ENCODE results near the gene SOAT1.
A peak's percentile ranks its signal among the peaks of the same experiment; 100 is the strongest.
"Not testable (repeated sequence)": the region's sequence is repeated elsewhere in the genome, so short reads cannot be mapped to it uniquely, and the experiment has no call there.

The SOAT1 gene

DNA sequence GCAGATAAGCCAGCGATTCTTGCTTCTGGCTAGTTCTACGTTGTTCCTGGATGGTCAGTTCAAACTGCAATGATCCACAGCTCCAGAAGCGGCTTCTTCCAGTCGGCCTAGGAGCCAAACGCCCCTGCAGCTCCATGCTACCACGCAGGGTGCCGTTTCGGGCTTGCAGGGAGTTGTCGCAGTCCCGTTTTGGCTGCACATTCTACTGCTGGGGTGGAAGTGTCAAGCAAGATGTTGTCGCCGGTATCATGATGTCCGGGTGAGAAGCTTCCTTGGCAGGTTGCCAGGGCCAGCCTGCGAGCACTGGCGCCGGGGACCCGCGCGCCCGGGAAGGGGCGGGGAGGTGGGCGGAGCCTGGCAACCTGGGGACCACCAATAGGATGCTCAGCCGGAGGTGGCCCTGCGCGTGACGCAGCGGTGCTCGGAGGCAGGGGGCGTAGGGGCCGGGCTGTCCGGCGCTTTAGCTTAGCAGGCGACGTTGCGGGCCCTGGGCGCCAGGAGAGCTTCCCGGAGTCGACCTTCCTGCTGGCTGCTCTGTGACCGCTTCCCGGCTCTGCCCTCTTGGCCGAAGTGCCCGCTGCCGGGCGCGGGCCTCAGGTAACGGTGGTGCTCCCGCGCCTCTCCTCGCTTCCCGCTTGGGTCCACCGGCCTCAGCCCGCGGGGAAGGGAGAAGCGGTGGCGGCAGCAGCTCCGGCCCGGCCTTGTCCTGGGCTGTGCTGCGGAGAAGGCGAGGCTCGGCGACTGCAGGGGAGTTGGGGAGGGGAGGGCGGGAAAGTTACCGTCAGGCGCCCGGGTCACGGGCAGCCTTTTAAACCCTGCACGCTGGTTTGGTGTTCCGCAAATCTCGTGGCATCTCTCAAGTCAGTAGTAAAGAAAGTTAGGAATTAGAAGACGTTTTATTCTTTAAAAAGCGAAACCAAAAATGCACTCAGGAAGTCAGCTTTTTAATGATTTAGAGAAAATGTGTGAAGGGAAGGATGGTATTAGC lies at the start of gene SOAT1:
Gene SOAT1 (plus strand): TSS at position 458 of the 988 bp plus-strand sequence. CDS start 8,888 bp downstream, outside the sequence.
- peak; percentile 92 for DNase-seq

DNA sequence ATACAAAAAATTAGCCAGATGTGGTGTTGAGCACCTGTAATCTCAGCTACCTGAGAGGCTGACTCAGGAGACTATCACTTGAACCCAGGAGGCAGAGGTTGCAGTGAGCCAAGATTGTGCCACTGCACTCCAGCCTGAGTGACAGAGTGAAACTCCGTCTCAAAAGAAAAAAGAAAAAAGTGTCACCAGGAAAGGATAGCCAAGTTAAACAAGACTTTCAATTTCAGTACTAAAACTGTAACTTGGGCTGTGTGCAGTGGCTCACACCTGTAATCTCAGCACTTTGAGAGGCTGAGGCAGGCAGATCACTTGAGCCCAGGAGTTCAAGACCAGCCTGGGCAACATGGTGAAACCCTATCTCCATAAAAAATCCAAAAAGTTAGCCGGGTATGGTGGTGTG lies 48.2 kb upstream of the SOAT1 start:
- not testable (repeated sequence) for DNase-seq

DNA sequence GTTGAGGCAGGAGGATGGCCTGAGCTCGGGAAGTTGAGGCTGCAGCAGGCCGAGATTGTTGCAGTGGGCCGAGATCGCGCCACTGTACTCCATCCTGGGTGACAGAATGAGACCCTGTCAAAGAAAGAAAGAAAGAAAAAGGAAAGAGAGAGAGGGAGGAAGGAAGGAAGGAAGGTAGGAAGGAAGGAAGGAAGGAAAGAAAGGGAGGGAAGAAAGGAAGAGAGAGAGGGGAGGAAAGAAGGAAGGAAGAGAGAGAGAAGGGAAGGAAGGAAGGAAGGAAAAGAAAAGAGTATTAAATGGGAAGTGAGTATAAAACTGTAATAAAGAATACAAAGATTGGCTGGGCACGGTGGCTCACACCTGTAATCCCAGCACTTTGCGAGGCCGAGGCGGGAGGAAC lies 45.7 kb upstream of the SOAT1 start:
- no peak for DNase-seq

DNA sequence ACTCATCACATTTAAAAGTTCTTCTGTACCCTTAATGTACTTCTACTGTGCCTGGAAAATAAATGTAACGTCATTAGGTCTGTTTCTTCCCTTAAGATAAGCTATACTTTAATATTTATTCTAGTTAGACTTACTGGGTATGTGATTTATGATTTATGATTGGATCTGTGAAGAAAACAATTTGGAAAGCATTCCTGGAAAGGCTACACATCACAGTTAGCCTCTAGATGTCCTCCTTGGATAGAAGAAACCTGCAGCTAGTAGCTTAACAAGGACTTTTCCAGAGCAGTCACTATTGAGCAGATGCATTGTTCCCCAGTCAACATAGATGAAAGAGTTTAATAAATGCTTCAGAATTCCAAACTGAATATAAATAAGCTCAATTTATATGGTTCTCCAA lies 41.9 kb upstream of the SOAT1 start:
- DNase-seq: peak; percentile 4

DNA sequence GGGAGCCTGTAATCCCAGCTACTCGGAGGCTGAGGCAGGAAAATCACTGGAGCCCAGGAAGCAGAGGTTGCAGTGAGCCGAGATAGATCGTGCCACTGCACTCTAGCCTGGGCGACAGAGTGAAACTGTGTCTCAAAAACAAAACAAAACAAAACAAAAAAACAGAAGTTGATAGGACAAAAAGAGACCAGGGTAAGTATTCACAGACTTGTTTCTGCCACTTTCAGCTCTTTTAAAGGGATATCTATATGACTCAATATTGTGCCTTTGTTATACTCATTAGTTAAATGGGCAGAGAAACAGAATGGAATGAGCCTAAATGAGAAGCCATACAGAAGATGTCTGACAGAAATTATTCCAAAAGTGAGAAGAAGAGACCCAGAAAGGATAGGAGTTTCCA lies 41.0 kb upstream of the SOAT1 start:
- DNase-seq: no peak

DNA sequence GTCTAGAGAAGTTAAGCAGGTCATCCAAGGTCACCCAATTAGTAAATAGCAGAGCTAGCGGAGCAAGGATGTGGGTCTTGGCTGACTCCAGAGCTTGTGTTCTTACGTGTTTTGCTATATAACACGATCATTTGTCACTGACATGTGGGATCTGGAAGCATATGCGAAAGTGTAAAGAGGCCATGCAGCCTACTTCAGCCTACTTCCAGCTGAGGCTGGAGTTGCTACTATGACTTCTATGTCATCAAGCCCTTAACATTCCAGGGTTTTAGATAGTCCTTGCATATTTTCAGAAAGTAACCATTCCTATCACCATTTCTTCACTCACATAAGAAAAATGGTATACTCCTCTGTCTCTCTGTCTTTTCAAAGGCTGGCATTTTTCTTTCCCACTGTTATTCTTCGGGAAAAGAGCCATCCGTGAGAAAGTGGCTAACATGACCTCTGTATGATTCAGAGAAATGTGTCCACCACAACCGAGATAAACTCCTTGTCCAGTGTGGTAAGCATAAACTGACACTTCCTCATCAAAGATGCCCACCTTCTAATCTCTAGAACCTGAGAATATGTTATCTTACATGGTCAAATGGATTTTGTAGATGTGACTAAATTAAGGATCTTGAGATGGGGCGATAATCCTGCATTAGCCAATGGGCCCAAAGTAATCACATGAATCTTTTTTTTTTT lies 40.2 kb upstream of the SOAT1 start:
- no peak for DNase-seq

DNA sequence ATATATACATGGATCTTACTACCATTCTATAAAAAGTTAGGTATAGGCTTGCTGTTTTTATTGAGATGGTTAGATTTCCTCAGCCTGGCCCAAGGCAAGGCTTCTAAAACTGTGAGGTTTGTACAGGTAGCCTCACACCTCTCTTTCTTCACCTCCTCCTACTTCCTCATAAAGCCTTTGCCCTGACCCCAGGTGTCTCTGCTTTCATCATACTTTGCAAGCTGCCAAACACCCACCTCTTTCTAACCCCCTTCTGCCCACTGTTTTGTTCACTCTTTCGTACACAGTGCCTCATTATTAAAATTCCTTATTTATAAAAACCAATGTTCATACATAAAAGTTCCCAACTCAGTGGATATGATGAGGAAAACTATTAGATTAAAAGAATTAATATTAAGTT lies 31.4 kb upstream of the SOAT1 start:
- DNase-seq: no peak

DNA sequence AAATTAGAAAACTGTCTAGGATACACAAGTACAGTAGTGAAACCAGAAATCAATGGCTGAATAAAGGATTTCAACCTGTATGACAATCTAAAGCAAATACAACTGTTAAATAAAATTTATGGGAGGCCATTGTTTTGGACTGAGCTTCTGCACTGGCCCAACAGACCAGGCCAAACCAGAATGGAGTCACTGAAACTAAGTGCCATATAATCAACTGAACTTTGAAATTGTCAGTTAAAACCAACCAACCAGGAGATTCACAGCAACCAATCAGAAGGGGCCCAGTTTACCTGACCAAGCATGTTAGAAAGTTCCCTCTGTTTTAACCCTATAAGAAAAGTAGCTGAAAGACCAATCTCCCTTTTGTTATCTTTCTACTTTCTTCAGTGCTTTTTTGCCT lies 30.5 kb upstream of the SOAT1 start:
- DNase-seq: no peak

DNA sequence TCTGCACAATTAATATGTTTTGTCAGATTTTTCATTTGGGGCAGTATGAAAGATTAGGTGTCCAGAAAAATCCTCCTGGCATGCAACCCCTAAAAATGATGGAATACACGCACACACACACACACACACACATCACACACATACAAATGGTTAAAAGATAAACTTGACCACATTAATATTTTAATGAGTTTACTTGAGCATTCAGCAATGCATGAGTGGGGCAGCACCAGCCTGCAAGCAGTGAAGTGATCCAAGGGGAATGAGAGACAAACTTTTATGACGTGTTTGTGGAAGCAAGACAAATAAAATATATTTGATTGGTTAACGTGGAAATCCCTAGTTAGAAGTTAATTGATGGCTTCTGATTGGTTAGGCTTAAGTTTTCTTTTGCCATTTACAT lies 29.1 kb upstream of the SOAT1 start:
- DNase-seq: no peak

DNA sequence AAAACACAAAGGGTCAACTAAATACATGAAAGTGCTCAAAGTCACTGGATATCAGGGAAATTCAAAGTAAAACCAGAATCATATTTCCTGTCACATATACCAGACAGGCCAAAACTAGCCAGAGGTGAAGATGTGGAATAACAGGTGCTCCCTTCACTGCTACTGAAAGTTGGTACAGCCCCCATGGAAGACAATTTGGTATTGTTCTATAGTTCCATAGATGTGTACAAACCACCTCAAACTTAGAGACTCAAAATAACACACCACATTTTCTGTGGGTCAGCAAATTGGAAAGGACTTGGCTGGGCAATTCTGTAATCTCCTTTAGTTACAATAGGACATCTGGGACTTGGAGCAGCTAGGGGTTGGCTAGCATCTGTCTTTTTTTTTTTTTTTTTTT lies 24.5 kb upstream of the SOAT1 start:
- DNase-seq: no peak

DNA sequence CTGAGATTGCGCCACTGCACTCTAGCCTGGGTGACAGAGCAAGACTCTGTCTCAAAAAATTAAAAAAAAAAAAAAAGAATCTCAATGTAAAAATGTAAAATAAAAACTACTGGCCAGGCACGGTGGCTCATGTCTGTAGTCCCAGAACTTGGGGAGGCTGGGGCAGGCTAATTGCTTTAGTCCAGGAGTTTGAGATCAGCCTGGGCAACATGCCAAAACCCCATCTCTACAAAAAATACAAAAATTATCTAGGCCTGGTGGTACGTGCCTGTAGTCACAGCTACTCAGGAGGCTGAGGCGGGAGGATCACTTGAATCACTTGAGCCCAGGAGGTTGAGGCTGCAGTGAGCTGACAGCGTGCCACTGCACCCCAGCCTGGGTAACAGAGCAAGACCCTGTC lies 19.2 kb upstream of the SOAT1 start:
- DNase-seq: not testable (repeated sequence)

DNA sequence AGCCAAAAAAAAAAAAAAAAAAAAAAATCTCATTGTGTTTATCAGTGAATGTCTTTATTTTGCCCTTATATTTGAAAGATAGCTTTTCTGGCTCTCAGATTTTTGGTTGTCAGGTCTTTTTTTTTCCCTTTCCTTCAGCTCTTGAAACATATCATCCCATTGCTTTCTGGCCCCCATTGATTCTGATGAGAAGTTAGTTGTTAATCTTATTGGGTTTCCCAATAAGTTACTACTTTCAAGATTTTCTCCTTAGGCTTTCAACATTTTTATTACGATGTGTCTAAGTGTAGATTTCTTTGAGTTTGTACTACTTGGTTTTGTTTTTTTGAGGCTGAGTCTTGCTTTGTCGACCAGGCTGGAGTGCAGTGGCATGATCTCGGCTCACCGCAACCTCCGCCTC lies 14.7 kb upstream of the SOAT1 start:
- DNase-seq: no peak

DNA sequence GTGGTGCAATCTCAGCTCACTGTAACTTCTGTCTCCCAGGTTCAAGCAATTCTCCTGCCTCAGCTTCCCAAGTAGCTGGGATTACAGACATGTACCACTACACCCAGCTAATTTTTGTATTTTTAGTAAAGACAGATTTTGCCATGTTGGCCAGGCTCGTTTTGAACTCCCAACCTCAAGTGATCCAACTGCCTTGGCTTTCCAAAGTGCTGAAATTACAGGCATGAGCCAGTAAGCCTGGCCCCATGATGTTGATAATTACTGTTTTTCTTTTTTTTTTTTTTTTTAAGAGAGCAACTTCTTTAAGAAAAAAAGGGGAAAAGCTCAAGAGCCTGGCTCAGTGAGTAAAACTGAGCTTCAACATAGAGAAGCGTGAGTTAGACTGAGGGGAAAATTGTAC lies 9.6 kb upstream of the SOAT1 start:
- no peak for DNase-seq

DNA sequence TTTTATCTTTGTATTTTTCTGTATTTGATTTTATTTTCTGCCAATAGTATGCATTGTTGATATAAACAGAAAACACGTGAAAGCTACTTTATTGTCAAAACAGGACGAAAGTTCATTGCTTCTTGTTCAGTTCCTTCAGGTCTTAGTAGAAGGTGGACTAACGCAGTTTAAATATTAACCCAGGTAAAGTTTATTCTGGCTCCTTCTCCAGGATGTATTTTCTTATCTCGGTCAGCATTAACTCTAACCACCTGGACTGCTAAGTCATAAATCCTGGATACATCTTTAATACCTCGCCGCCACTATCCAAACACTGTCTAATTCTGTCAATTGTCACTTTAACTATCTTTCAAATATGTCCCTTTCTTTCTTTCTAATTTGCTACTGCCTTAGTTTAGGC lies 5.7 kb upstream of the SOAT1 start:
- DNase-seq: no peak

DNA sequence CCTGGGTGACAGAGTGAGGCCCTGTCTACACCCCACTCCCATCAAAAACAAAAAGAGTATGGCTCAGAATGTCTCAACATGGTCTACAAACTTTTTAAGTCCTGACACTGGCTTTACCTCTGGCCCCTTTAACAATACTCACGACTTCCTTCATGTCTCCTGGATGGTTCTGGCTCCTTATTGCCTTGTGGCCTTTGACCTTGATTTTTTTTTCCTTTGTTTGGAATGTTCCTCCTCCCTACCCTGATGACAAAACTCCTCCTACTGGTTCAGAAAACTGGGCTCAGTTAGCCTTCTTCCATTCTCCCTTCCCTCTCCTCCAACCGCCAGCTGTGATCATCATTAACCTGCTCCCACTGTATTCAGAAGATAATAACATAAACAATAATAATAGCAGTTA lies 4.6 kb upstream of the SOAT1 start:
- no peak for DNase-seq

DNA sequence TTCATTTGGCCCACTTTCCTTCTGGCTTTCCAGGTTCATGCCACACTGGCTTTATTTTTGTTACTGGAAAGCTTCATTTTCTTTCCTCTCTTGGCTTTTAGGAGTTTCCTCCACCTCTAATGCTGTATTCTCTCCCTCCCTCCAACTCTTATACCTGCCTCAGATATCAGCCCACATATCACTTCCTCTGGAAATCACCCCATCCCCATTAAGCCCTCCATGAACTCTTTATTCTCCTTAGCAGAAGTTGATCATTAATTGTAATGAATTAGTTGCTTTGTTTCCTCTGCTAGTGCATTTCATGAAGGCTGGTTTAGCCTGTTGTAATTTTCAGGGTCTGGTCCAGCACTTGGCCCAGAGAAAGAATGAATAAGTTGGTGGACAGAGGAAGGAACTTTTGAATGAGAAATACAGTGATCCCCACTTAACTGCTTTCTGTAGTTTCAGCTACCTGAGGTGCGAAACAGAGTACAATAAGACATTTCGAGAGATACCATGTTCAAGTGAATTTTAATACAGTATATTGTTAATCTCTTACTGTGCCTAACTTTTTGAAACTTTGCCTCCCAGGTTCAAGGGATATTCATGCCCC lies 1.7 kb downstream of the SOAT1 start:
- DNase-seq: no peak

DNA sequence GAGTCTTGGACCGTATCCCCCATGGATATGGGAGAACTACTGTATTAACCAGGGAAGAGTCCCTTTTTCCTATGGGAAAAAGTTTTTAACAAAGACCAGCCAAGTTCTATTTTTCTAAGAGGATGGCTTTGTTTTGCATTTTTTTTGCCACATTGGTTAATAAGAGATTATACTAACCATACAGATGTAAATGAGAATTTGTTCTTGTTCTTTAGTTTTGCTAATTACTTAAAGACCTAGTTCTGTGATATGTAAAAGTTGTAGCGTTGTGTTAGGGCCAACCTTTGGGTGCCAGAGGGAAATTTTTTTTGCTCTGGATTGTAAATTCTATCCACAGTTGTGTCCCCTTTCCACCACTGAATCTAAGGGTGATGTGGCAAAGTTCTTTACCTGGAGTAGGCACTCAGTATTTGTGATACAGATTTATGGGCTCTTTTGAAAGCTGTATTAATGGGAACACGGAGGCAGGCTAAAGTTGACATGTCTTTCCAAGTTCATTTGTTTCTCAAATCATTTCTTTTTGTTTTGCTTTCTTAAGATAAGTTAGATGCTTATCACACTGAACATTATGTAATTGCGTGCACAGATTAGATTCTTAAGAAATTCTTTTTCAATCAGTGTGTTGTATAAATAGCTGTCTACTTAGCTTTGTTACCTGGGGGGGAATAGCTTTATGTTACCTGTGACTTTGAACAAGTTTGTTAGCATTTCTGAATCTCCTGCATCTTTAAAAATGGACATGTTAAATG lies 2.9 kb downstream of the SOAT1 start:
- DNase-seq: no peak

DNA sequence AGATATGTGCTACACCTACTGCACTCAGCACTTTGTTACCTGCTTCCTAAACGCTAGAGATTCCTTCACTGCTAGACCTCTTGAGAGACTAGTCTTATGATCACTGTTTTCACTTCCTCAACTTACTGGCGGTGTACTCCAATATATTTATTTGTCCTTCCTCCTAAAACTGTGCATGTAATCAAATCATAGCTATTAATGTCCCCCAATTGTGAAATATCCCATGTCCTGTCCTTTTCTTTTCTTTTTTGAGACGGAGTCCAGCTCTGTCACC lies 3.4 kb downstream of the SOAT1 start:
- DNase-seq: no peak

DNA sequence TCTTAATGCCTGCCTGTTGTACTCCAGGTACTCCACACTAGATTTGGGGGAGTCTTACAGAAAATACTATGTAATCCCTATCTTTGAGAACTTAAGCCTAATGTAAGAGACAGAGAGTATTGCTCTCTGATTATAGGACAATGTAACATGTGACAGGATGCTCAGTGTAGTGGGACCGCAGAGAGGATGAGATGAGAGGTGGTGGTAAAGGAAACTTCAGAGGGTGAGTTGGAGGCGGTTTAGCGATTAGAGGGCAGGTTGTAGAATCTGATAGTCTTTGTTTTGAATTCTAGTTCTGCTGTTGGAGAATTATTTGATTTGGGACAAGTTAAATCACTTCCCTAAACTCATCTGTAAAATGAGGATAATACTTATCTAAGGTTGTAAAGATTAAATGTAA lies 5.4 kb downstream of the SOAT1 start:
- no peak for DNase-seq

DNA sequence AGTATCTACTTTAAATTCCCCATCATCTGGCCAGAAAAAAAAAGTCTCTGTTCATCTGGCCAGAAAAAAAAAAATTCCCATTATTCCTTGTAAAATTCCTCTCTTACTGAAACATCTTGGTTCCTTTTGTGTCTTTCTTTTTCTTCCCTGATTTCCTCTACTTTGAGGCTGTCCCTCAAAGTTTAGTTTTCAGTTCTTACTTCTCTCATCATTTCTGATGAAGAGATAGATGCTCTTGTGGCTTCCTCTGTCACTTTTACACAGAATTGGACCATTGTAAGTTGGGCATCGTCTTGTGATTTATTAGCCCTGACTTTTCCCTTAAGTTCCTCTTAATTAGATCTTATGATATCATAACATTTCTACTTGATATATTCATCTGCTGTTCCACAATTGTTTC lies 6.5 kb downstream of the SOAT1 start:
- no peak for DNase-seq

DNA sequence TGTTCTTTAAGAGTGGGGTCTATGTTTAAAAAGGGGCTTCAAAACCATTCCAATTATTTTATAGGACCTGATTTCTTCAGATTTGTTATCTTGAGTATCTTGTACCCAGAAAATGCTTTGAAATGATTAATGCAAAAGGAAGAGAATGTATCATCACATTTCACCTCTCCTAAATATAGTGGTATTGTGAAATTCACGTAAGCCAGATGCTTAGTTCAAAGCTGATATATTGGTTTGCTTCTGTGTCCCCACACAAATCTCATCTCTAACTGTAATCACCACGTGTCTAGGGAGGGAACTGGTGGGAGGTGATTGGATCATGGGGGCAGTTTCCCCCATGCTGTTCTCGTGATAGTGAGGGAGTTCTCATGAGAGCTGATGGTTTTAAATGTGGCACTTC lies 8.5 kb downstream of the SOAT1 start:
- DNase-seq: no peak

DNA sequence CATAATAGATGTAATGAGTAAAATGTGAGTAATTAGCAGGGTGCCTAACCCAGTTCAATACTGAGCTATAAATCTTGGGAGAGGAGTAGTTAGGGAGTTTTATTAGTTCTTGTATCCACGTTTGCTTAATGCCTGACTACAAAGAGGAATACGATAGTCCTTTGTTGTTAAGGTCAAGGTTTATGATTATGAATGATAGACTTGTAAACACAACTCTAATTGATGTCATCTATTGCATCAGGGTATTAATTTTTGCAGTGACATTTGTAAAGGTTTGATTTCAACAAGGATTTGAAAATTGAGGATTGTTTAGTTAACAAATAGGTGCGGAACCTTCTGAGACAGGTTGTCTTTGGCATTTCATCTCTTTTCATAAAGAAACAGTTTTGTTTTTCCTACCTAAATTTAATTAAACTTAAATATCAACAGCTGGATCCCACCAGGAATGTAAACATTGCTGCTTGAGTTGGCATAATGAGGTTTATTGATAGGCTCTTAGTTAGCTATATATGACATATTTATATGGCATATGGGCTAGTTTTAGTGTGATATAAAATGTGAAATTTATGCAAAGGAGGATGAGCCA lies 9.7 kb downstream of the SOAT1 start:
- no peak for DNase-seq

DNA sequence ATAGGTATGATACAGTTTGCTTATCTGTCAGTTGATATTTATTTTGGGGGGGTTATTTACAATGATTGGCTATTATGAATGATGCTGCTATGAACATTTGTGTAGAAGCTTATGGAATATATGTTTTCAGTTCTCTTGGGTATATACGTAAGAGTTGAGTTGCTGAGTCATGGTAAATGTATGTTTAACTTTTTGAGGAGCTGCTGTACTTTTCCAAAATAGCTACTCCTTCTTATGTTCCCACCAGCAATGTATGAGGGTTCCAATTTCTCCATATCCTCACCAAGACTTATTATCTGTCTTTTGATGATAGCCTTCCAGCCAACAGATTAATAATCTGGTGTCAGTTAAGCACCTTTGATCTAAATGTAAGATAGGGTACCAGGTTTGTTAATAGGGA lies 11.9 kb downstream of the SOAT1 start:
- DNase-seq: no peak

Measured in NCI-H1092 (cell line).